ENCODE results near the gene C1QTNF2. TPM values are rescaled to one million over a fixed set of nuclear protein-coding genes. Genes with fewer than 3 reads are reported as not detected.

The C1QTNF2 gene
- total and polyA plus RNA-seq, 2 donors from 2014 or later = 1.4 to 2.8 TPM

- Histone ChIP-seq H3K9me3 (ENCODE audit: control insufficient read depth in 2 of 3, insufficient read depth in 1 of 3, low read length in 3 of 3) (no peaks in the 10 kb centered on the region), H3K9ac (ENCODE audit: low read length in 3 of 3) (no peak overlapping the region), H3K27ac (ENCODE audit: low read depth in 2 of 2, low read length in 2 of 2) (no peak overlapping the region), H3K36me3 (ENCODE audit: control insufficient read depth in 2 of 3, insufficient read depth in 3 of 3, low read length in 3 of 3) (no peaks in the 10 kb centered on the region), H3K27me3 (ENCODE audit: control insufficient read depth, insufficient read depth, low read length) (no peaks in the 10 kb centered on the region), H3K4me3 (ENCODE audit: low read length in 3 of 3) (no peak overlapping the region), H3K4me1 (ENCODE audit: control insufficient read depth in 2 of 3, insufficient read depth in 2 of 3, low read depth in 1 of 3, low read length in 3 of 3) (peaks cover 0 to 3% (median 0%) of the 10 kb centered on the region in 3 donors)
- intact Hi-C loops (cut with DNase I) = no loop called here
- TF ChIP-seq, protein P1, sequence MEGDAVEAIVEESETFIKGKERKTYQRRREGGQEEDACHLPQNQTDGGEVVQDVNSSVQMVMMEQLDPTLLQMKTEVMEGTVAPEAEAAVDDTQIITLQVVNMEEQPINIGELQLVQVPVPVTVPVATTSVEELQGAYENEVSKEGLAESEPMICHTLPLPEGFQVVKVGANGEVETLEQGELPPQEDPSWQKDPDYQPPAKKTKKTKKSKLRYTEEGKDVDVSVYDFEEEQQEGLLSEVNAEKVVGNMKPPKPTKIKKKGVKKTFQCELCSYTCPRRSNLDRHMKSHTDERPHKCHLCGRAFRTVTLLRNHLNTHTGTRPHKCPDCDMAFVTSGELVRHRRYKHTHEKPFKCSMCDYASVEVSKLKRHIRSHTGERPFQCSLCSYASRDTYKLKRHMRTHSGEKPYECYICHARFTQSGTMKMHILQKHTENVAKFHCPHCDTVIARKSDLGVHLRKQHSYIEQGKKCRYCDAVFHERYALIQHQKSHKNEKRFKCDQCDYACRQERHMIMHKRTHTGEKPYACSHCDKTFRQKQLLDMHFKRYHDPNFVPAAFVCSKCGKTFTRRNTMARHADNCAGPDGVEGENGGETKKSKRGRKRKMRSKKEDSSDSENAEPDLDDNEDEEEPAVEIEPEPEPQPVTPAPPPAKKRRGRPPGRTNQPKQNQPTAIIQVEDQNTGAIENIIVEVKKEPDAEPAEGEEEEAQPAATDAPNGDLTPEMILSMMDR (IDR thresholded peaks at IDR 0.05; ENCODE audit: borderline replicate concordance, extremely low read depth, insufficient read depth) = no peak
- FAIRE-seq = no peak
- DNase-seq = no peak
Measured at GRCh38 chr5:160297776-160298175, 72.7 kb downstream of the C1QTNF2 start.

Other genes with a start within 250 kb of the C1QTNF2 start
- gene FABP6, start 141.1 kb downstream of the C1QTNF2 start, total RNA-seq = not detected
- gene FABP6, start 141.1 kb downstream of the C1QTNF2 start, polyA plus RNA-seq (ENCODE audit: insufficient read depth, low read depth, low replicate concordance) = not detected
- 1.6 TPM for gene CCNJL, start 58.1 kb downstream of the C1QTNF2 start, total RNA-seq
- 3.8 TPM for gene CCNJL, start 58.1 kb downstream of the C1QTNF2 start, polyA plus RNA-seq (ENCODE audit: insufficient read depth, low read depth, low replicate concordance)
- 4.8 TPM for gene FAM200C, start 29.4 kb upstream of the C1QTNF2 start, total RNA-seq
- gene FAM200C, start 29.4 kb upstream of the C1QTNF2 start, polyA plus RNA-seq (ENCODE audit: insufficient read depth, low read depth, low replicate concordance) = 5.3 TPM
- gene SLU7, start 48.5 kb upstream of the C1QTNF2 start, total RNA-seq = 56.9 TPM
- 41.7 TPM for gene SLU7, start 48.5 kb upstream of the C1QTNF2 start, polyA plus RNA-seq (ENCODE audit: insufficient read depth, low read depth, low replicate concordance)
- 2.5 TPM for gene PTTG1, start 51.2 kb upstream of the C1QTNF2 start, total RNA-seq
- 4.4 TPM for gene PTTG1, start 51.2 kb upstream of the C1QTNF2 start, polyA plus RNA-seq (ENCODE audit: insufficient read depth, low read depth, low replicate concordance)